ENCODE measurements around the gene CCDC93.

- TF ChIP-seq CTCF (IDR thresholded peaks at IDR 0.05) (no peak), POLR2A (IDR thresholded peaks at IDR 0.05) (no peak), EP300 (IDR thresholded peaks at IDR 0.05) (no peak)
Observed at GRCh38 chr2:117949806-117950205, 64.1 kb downstream of the CCDC93 start.
